OCI-LY1 (cell line): ENCODE data around the gene RAPGEF1.

ENCODE experiments used
- H2AFZ ChIP-seq: fragments of 200-600 bp; sonication (generic), shearing (Covaris generic); 2 replicates; pipeline ENCODE4 v1.6.0; 2014; ENCODE audit warnings: antibody characterized with exemption, mild to moderate bottlenecking, low read length
- H3F3A ChIP-seq: fragments of 200-600 bp; sonication (generic), shearing (Covaris generic); 2 replicates; pipeline ENCODE4 v1.6.0; 2014; ENCODE audit warnings: mild to moderate bottlenecking, antibody characterized with exemption, low read length, moderate library complexity; ENCODE audit not compliant: insufficient read depth
- H3K27ac ChIP-seq: fragments of 200-600 bp; sonication (generic); 2 replicates; pipeline ENCODE4 v1.5.1; 2014; ENCODE audit warnings: low read length, mixed run types, mild to moderate bottlenecking, low read depth; ENCODE audit not compliant: poor library complexity, severe bottlenecking
- H3K27me3 ChIP-seq: fragments of 200-600 bp; sonication (generic); 2 replicates; pipeline ENCODE4 v1.6.0; 2014; ENCODE audit warnings: antibody characterized with exemption, mild to moderate bottlenecking, low read length, moderate library complexity; ENCODE audit not compliant: insufficient read depth
- H3K36me3 ChIP-seq: fragments of 200-600 bp; sonication (generic); 2 replicates; pipeline ENCODE4 v1.6.1; 2014; ENCODE audit warnings: mild to moderate bottlenecking, antibody characterized with exemption, low read length, moderate library complexity, mixed read lengths; ENCODE audit not compliant: insufficient read depth
- H3K4me1 ChIP-seq: fragments of 200-600 bp; sonication (generic); 2 replicates; pipeline ENCODE4 v1.5.1; 2014; ENCODE audit warnings: mild to moderate bottlenecking, low read length, moderate library complexity; ENCODE audit not compliant: insufficient read depth, severe bottlenecking
- H3K4me2 ChIP-seq: fragments of 200-600 bp; sonication (generic), shearing (Covaris generic); 2 replicates; pipeline ENCODE4 v1.6.1; 2014; ENCODE audit warnings: low read length
- H3K4me3 ChIP-seq: fragments of 200-600 bp; sonication (generic); 2 replicates; pipeline ENCODE4 v1.5.1; 2014; ENCODE audit warnings: low read length, low read depth, mild to moderate bottlenecking, mixed read lengths; ENCODE audit not compliant: poor library complexity, severe bottlenecking
- H3K79me2 ChIP-seq: fragments of 200-600 bp; shearing (Covaris generic); 2 replicates; pipeline ENCODE4 v1.6.1; 2016; ENCODE audit warnings: mixed run types, low read length, mixed read lengths; ENCODE audit not compliant: insufficient read depth
- H3K9ac ChIP-seq: fragments of 200-600 bp; sonication (generic), shearing (Covaris generic); 2 replicates; pipeline ENCODE4 v1.6.1; 2014; ENCODE audit warnings: mild to moderate bottlenecking, low read length, mixed read lengths
- H3K9me2 ChIP-seq: fragments of 200-600 bp; sonication (generic), shearing (Covaris generic); 2 replicates; pipeline ENCODE4 v1.6.1; 2014; ENCODE audit warnings: low read depth, mild to moderate bottlenecking, low read length, mixed read lengths
- H3K9me3 ChIP-seq: fragments of 200-600 bp; shearing (Covaris generic); 2 replicates; pipeline ENCODE4 v1.6.1; 2014; ENCODE audit warnings: low read length, mixed read lengths
- H4K20me1 ChIP-seq: fragments of 200-600 bp; sonication (generic), shearing (Covaris generic); 2 replicates; pipeline ENCODE4 v1.6.0; 2016; ENCODE audit warnings: mild to moderate bottlenecking, low read length; ENCODE audit not compliant: insufficient read depth
- CTCF ChIP-seq: fragments of 200-600 bp; sonication (generic), shearing (Covaris generic); IDR thresholded peaks from 2 replicates; pipeline ENCODE4 v1.5.1; 2017; ENCODE audit warnings: mild to moderate bottlenecking, antibody characterized with exemption, low read length, moderate library complexity, mixed read lengths
- EZH2 ChIP-seq: fragments of 200-600 bp; sonication (generic), shearing (Covaris generic); IDR thresholded peaks from 2 replicates; pipeline ENCODE4 v1.8.0; 2017; ENCODE audit warnings: borderline replicate concordance, mixed run types, mild to moderate bottlenecking, antibody characterized with exemption, low read length, moderate library complexity, mixed read lengths

Gene RAPGEF1

GRCh38 chr9:131545786-131546335, 194.0 kb downstream of the RAPGEF1 start:
- no peaks in the 10 kb centered on the region for H4K20me1 ChIP-seq
- no peak overlapping the region for H3K9ac ChIP-seq
- H2AFZ ChIP-seq: no peak overlapping the region
- peaks cover 5% of the 10 kb centered on the region for H3K9me3 ChIP-seq
- no peak overlapping the region for H3K27ac ChIP-seq
- H3K27me3 ChIP-seq: no peaks in the 10 kb centered on the region
- no peaks in the 10 kb centered on the region for H3K9me2 ChIP-seq
- no peaks in the 10 kb centered on the region for H3K36me3 ChIP-seq
- TF ChIP-seq EZH2 (no peak), CTCF (no peak)
- no peaks in the 10 kb centered on the region for H3F3A ChIP-seq
- no peak overlapping the region for H3K4me3 ChIP-seq
- H3K4me2 ChIP-seq: no peak overlapping the region
- no peaks in the 10 kb centered on the region for H3K79me2 ChIP-seq
- no peaks in the 10 kb centered on the region for H3K4me1 ChIP-seq

- Histone ChIP-seq H4K20me1 (no peaks in the 10 kb centered on the region), H3K4me2 (no peak within 1 kb of the TSS), H3K9me3 (peaks cover 5% of the 10 kb centered on the region), H3K9ac (no peak within 1 kb of the TSS), H3K27me3 (no peaks in the 10 kb centered on the region), H3K4me1 (no peaks in the 10 kb centered on the region), H2AFZ (no peak within 1 kb of the TSS), H3F3A (no peaks in the 10 kb centered on the region), H3K9me2 (no peaks in the 10 kb centered on the region), H3K36me3 (no peaks in the 10 kb centered on the region), H3K27ac (no peak within 1 kb of the TSS), H3K4me3 (no peak within 1 kb of the TSS), H3K79me2 (no peaks in the 10 kb centered on the region)
- TF ChIP-seq EZH2 (no peak), CTCF (no peak)
Observed at GRCh38 chr9:131545003-131545785, 194.7 kb downstream of the RAPGEF1 start, which contains the start of gene PRRT1B. PRRT1B (plus strand) TSS chr9:131545523; CDS start chr9:131545616, 93 bp downstream.

- Histone ChIP-seq H3K9me2 (no peaks in the 10 kb centered on the region), H2AFZ (no peak overlapping the region), H3K4me1 (no peaks in the 10 kb centered on the region), H3F3A (no peaks in the 10 kb centered on the region), H3K9ac (no peak overlapping the region), H3K36me3 (no peaks in the 10 kb centered on the region), H3K27me3 (no peaks in the 10 kb centered on the region), H3K27ac (no peak overlapping the region), H3K4me2 (no peak overlapping the region), H3K9me3 (peaks cover 5% of the 10 kb centered on the region), H3K4me3 (no peak overlapping the region), H3K79me2 (no peaks in the 10 kb centered on the region), H4K20me1 (no peaks in the 10 kb centered on the region)
- TF ChIP-seq CTCF: no peak
- TF ChIP-seq EZH2: no peak
Observed at GRCh38 chr9:131543141-131543540, 196.7 kb downstream of the RAPGEF1 start.
